ENCODE data around the gene TIPRL. TPM values are rescaled to one million over a fixed set of nuclear protein-coding genes. Genes with fewer than 3 reads are reported as not detected.

The TIPRL gene
- total RNA-seq, 4 donors from 2014 or later: 14.5 to 45.1 (median 23.7) TPM

GRCh38 chr1:168225476-168226190 is 46.9 kb downstream of the TIPRL start, which contains the start of gene SFT2D2:
SFT2D2 (plus strand) TSS chr1:168226004; CDS start chr1:168226080, 76 bp downstream.
- peak; percentile 15 for DNase-seq
- 9 to 14% methylated on average over 1 to 10 of the region's 58 CpGs for WGBS, 2 donors

GRCh38 chr1:168227620-168228019 is 48.9 kb downstream of the TIPRL start:
- peaks cover 9 to 78% (median 39%) of the 10 kb centered on the region in 3 donors for H3K4me1 ChIP-seq
- 28 to 43% methylated on average over 7 of the region's 7 CpGs for WGBS, 2 donors
- H3K27me3 ChIP-seq: no peaks in the 10 kb centered on the region
- intact Hi-C loops (cut with DNase I): no loop called here
- peaks cover 0 to 32% (median 6%) of the 10 kb centered on the region in 3 donors for H3K36me3 ChIP-seq
- DNase-seq: no peak
- H3K4me3 ChIP-seq: peak overlapping the region in 3 of 4 donors; percentile 89 to 92 (median 90)
- peak overlapping the region in 3 of 4 donors; percentile 93 to 96 (median 94) for H3K27ac ChIP-seq
- TF ChIP-seq POLR2A (IDR thresholded peaks at IDR 0.05): no peak
- no peak for TF ChIP-seq CTCF (IDR thresholded peaks at IDR 0.05)
- no peaks in the 10 kb centered on the region for H3K9me3 ChIP-seq

More at GRCh38 chr1:168225476-168226190, 46.9 kb downstream of the TIPRL start, which contains the start of gene SFT2D2:
- Histone ChIP-seq H3K27ac (peak within 1 kb of the TSS; percentile 87 to 96 (median 94)), H3K9me3 (no peaks in the 10 kb centered on the region), H3K27me3 (no peaks in the 10 kb centered on the region), H3K36me3 (peaks cover 0 to 12% (median 0%) of the 10 kb centered on the region in 3 donors), H3K4me3 (peak within 1 kb of the TSS; percentile 86 to 92 (median 90)), H3K4me1 (peaks cover 9 to 63% (median 35%) of the 10 kb centered on the region in 3 donors)
- intact Hi-C loops (cut with DNase I): no loop called here
- TF ChIP-seq POLR2A (IDR thresholded peaks at IDR 0.05) (peak in 3 of 4 donors; percentile 46 to 82 (median 76)), CTCF (IDR thresholded peaks at IDR 0.05) (peak in 2 of 6 experiments; percentile 6 to 29)

GRCh38 chr1:168229893-168230292 is 51.1 kb downstream of the TIPRL start:
- TF ChIP-seq CTCF (IDR thresholded peaks at IDR 0.05) (no peak), POLR2A (IDR thresholded peaks at IDR 0.05) (no peak)
- intact Hi-C loops (cut with DNase I): no loop called here
- no peaks in the 10 kb centered on the region for H3K9me3 ChIP-seq
- H3K4me1 ChIP-seq: peaks cover 9 to 66% (median 39%) of the 10 kb centered on the region in 3 donors
- peaks cover 0 to 55% (median 9%) of the 10 kb centered on the region in 3 donors for H3K36me3 ChIP-seq
- peak overlapping the region in 2 of 4 donors; percentile 55 to 71 for H3K27ac ChIP-seq
- no peaks in the 10 kb centered on the region for H3K27me3 ChIP-seq
- WGBS, 2 donors: 87 to 100% methylated on average over 3 to 4 of the region's 4 CpGs
- DNase-seq: no peak
- H3K4me3 ChIP-seq: no peak overlapping the region

GRCh38 chr1:168230709-168231108 is 51.9 kb downstream of the TIPRL start:
- Histone ChIP-seq H3K36me3 (peaks cover 0 to 63% (median 9%) of the 10 kb centered on the region in 3 donors), H3K27me3 (no peaks in the 10 kb centered on the region), H3K27ac (no peak overlapping the region), H3K9me3 (no peaks in the 10 kb centered on the region), H3K4me1 (peaks cover 9 to 66% (median 43%) of the 10 kb centered on the region in 3 donors), H3K4me3 (no peak overlapping the region)
- TF ChIP-seq POLR2A (IDR thresholded peaks at IDR 0.05) (no peak), CTCF (IDR thresholded peaks at IDR 0.05) (no peak)
- 82 to 92% methylated on average over 3 of the region's 3 CpGs for WGBS, 2 donors
- no peak for DNase-seq
- intact Hi-C loops (cut with DNase I): no loop called here

Measured in esophagus squamous epithelium (tissue), 5 donors.